Eye (tissue), 1 donor: Measurements from ENCODE around the gene ARHGEF17.
"Not testable (repeated sequence)": the region's sequence is repeated elsewhere in the genome, so short reads cannot be mapped to it uniquely, and the experiment has no call there.

Experiments used
- DNase-seq: peaks from one replicate; pipeline ENCODE4 v3.0.0-alpha.2; 2015

ARHGEF17 gene

GRCh38 chr11:73308003-73308960 lies at the start of gene ARHGEF17:
ARHGEF17 (plus strand) TSS chr11:73308276; CDS start chr11:73308639, 363 bp downstream.
- DNase-seq = peak; percentile 96

GRCh38 chr11:73259406-73260126 lies 48.5 kb upstream of the ARHGEF17 start:
- DNase-seq = no peak

- DNase-seq = no peak
Measured at GRCh38 chr11:73260127-73260457, 48.0 kb upstream of the ARHGEF17 start.

- DNase-seq = no peak
Measured at GRCh38 chr11:73262851-73263495, 45.1 kb upstream of the ARHGEF17 start.

GRCh38 chr11:73263640-73264039 lies 44.4 kb upstream of the ARHGEF17 start:
- no peak for DNase-seq

GRCh38 chr11:73265278-73265810 lies 42.7 kb upstream of the ARHGEF17 start:
- no peak for DNase-seq

- no peak for DNase-seq
Measured at GRCh38 chr11:73265853-73266645, 42.0 kb upstream of the ARHGEF17 start.

- DNase-seq = no peak
Measured at GRCh38 chr11:73266646-73267020, 41.4 kb upstream of the ARHGEF17 start.

- DNase-seq = no peak
Measured at GRCh38 chr11:73267122-73267846, 40.8 kb upstream of the ARHGEF17 start.

GRCh38 chr11:73267906-73268540 lies 40.1 kb upstream of the ARHGEF17 start:
- DNase-seq = no peak

- DNase-seq = no peak
Measured at GRCh38 chr11:73268671-73269271, 39.3 kb upstream of the ARHGEF17 start.

- DNase-seq = no peak
Measured at GRCh38 chr11:73269459-73270015, 38.5 kb upstream of the ARHGEF17 start.

- DNase-seq = no peak
Measured at GRCh38 chr11:73270016-73270854, 37.8 kb upstream of the ARHGEF17 start.

- DNase-seq = no peak
Measured at GRCh38 chr11:73270855-73271477, 37.1 kb upstream of the ARHGEF17 start.

- not testable (repeated sequence) for DNase-seq
Measured at GRCh38 chr11:73271478-73271865, 36.6 kb upstream of the ARHGEF17 start.

GRCh38 chr11:73271936-73272679 lies 36.0 kb upstream of the ARHGEF17 start, which contains the start of gene P2RY6:
P2RY6 (plus strand) TSS chr11:73272338; CDS start chr11:73296519, 24,181 bp downstream.
- DNase-seq = no peak

- no peak for DNase-seq
Measured at GRCh38 chr11:73272680-73273038, 35.4 kb upstream of the ARHGEF17 start.
